ENCODE results near the gene ZNF202. TPM values are rescaled to one million over a fixed set of nuclear protein-coding genes. Genes with fewer than 3 reads are reported as not detected.

Gene ZNF202
- total and polyA plus RNA-seq, 2 of the 13 experiments (the other 11 are each of a cell fraction or from before 2014, with no cell fraction given): 7.7 to 7.9 TPM

GRCh38 chr11:123741159-123742030 is at the start of gene ZNF202 (continued):
- TF ChIP-seq AFF4 (CRISPR knock-in tag; IDR thresholded peaks at IDR 0.05) (no peak), ZBTB25 (CRISPR knock-in tag; IDR thresholded peaks at IDR 0.05) (peak; percentile 65; the same call in 1 of the 2 replicates), ZNF121 (CRISPR knock-in tag; IDR thresholded peaks at IDR 0.05) (no peak), TIGD3 (CRISPR knock-in tag; IDR thresholded peaks at IDR 0.05; ENCODE audit: borderline replicate concordance) (no peak), ZNF17 (CRISPR knock-in tag; IDR thresholded peaks at IDR 0.05) (no peak), ZNF44 (CRISPR knock-in tag; IDR thresholded peaks at IDR 0.05) (0 out of 2 replicates have a peak, but pooled peaks have one; percentile 60), ZFP91 (CRISPR knock-in tag; IDR thresholded peaks at IDR 0.05; ENCODE audit: borderline replicate concordance) (peak; percentile 76; the same call in 1 of the 2 replicates), DDIT3 (CRISPR knock-in tag; IDR thresholded peaks at IDR 0.05) (no peak), ZNF580 (CRISPR knock-in tag; IDR thresholded peaks at IDR 0.05; ENCODE audit: borderline replicate concordance, low read depth) (peak; percentile 56; the same call in 1 of the 2 replicates), HOXA5 (CRISPR knock-in tag; IDR thresholded peaks at IDR 0.05) (peak; percentile 44; the same call in 1 of the 2 replicates), HCFC1 (IDR thresholded peaks at IDR 0.05; ENCODE audit: low read depth, low read length) (peak; percentile 66), CTCF (CRISPR knock-in tag; IDR thresholded peaks at IDR 0.05) (peak; percentile 35; the same call in 1 of the 2 replicates)
